Glutamatergic neuron (in vitro differentiated cells): ENCODE results near the gene ASIC4. TPM values are rescaled to one million over a fixed set of nuclear protein-coding genes. Genes with fewer than 3 reads are reported as not detected.

ENCODE experiments used
- DNase-seq: peaks from one replicate; pipeline ENCODE4 v3.0.0; 2022
- H3K27ac Mint-ChIP-seq: one replicate; pipeline ENCODE4 v1.8.0; 2020; ENCODE audit warnings: mild to moderate bottlenecking, mixed read lengths, inconsistent platforms; ENCODE audit not compliant: unreplicated experiment
- H3K27me3 Mint-ChIP-seq: one replicate; pipeline ENCODE4 v1.8.0; 2020; ENCODE audit warnings: mild to moderate bottlenecking, moderate library complexity, mixed read lengths, inconsistent platforms; ENCODE audit not compliant: unreplicated experiment
- H3K36me3 Mint-ChIP-seq: one replicate; pipeline ENCODE4 v1.8.0; 2020; ENCODE audit warnings: mild to moderate bottlenecking, mixed read lengths, inconsistent platforms; ENCODE audit not compliant: unreplicated experiment
- H3K4me1 Mint-ChIP-seq: one replicate; pipeline ENCODE4 v1.8.0; 2020; ENCODE audit warnings: mild to moderate bottlenecking, low read depth, mixed read lengths, inconsistent platforms; ENCODE audit not compliant: unreplicated experiment
- H3K4me3 Mint-ChIP-seq: one replicate; pipeline ENCODE4 v1.8.0; 2020; ENCODE audit warnings: mild to moderate bottlenecking, mixed read lengths, inconsistent platforms; ENCODE audit not compliant: unreplicated experiment
- H3K9me3 Mint-ChIP-seq: one replicate; pipeline ENCODE4 v1.8.0; 2020; ENCODE audit warnings: mild to moderate bottlenecking, moderate library complexity, mixed read lengths, inconsistent platforms; ENCODE audit not compliant: unreplicated experiment
- total RNA-seq: library from RNA; stranded (reverse); fragmentation: NEBNext Ultra II Directional; extraction: Animal tissue kit (Norgen Biotek cat#: 25700); gene quantifications from one replicate; pipeline ENCODE4 v1.2.1, GENCODE V29; 2021; ENCODE audit not compliant: unreplicated experiment
- TF ChIP-seq, protein P1 (sequence below): fragments of 200-600 bp; sonication (generic); IDR thresholded peaks from one replicate; pipeline ENCODE4 v1.5.0; 2021; ENCODE audit not compliant: partially characterized antibody, unreplicated experiment

Gene ASIC4
- total RNA-seq, 1 donor from 2014 or later, result 5.4 TPM

DNA sequence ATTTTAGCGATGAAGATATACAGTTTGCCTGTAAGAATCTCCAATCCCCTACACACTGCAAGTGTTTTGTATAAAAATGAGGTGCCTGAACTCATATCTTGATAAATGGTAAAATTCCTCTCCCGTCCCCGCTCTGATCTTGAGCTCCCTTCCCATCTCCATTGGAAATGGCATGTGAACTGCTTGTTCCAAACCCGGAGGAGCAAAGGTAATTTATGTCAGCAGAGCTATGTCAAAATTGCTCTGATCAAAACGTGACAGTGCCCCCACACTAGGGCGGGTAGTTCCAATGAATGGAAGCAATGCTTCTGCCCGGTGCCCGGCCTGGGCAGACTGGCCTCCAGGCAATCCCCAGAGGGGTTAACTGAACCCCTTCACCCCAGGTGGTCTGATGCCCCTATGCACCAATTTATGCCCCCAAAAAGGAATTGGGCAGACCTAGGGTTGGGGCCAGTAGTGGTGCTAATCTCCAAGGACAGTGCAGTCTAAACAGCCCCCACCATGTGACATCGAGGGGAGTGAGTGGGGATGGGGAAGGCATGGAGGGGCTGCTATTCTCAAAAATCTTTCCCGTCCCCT is 19.2 kb upstream of the ASIC4 start:
- Mint-ChIP-seq H3K4me1 (peaks cover 24% of the 10 kb centered on the region), H3K27ac (no peak overlapping the region), H3K9me3 (peaks cover 11% of the 10 kb centered on the region), H3K27me3 (peaks cover 23% of the 10 kb centered on the region), H3K36me3 (no peaks in the 10 kb centered on the region), H3K4me3 (peak overlapping the region; percentile 21)
- DNase-seq, result no peak
- TF ChIP-seq, protein P1, sequence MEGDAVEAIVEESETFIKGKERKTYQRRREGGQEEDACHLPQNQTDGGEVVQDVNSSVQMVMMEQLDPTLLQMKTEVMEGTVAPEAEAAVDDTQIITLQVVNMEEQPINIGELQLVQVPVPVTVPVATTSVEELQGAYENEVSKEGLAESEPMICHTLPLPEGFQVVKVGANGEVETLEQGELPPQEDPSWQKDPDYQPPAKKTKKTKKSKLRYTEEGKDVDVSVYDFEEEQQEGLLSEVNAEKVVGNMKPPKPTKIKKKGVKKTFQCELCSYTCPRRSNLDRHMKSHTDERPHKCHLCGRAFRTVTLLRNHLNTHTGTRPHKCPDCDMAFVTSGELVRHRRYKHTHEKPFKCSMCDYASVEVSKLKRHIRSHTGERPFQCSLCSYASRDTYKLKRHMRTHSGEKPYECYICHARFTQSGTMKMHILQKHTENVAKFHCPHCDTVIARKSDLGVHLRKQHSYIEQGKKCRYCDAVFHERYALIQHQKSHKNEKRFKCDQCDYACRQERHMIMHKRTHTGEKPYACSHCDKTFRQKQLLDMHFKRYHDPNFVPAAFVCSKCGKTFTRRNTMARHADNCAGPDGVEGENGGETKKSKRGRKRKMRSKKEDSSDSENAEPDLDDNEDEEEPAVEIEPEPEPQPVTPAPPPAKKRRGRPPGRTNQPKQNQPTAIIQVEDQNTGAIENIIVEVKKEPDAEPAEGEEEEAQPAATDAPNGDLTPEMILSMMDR, result peak; percentile 87

DNA sequence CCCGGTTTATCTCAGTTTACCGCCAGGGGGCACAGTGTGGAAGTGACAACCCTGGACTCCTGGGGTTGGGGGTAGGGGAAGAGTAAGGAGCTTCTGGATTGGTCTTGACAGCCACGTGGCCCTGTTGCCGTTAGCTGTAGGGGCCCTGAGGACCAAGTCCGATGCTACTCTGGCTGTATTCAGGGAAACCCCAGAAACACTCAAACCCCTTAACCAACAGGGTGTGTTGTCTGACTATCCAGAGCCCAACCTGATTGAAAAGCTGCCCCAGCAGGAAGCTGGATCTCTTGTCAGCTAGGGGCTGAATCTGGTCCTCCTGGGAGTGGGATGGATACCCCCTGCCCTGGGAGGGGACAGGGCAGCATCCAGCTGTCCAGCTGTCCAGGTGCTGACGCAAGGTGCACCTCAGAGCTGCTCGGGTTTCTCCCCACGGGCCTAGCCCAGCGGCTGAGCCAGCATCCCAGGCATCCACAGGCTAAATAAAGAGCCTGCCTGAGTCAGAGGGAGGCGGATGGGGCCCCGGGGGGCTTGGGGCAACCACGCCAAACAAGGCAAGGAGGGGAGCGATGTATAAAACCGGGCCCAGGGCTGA is 18.7 kb upstream of the ASIC4 start:
- no peak overlapping the region for H3K27ac Mint-ChIP-seq
- no peaks in the 10 kb centered on the region for H3K36me3 Mint-ChIP-seq
- H3K27me3 Mint-ChIP-seq, result peaks cover 23% of the 10 kb centered on the region
- peaks cover 26% of the 10 kb centered on the region for H3K4me1 Mint-ChIP-seq
- no peak overlapping the region for H3K4me3 Mint-ChIP-seq
- H3K9me3 Mint-ChIP-seq, result peaks cover 13% of the 10 kb centered on the region
- TF ChIP-seq, protein P1, result peak; percentile 14
- peak; percentile 75 for DNase-seq

DNA sequence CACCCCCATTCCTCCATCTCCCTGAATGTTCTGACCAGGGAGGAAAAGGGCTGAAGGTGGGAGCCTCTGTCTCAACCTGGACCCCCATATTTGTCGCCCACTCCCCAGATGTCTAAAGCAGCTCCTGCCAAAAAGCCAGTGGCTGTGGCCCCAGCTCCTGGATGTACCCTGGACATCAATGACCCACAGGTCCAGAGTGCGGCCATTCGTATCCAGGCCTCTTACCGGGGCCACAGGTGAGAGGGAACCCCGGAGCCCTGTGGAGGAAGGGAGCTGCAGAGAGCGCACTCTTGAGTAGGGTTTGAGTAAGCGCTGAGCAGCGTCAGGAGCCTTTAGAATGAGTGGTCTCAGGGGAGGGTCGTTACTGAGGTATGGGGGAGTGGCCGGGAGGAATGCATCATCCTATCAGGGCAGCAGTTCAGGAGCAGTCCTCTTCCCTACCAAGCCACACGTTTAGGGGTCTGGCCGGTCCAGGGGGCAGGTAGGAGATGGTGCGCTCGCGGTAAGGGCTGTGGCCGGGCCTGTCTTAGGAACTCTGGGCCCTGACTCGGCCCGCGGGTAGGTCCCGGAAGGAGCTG is 17.9 kb upstream of the ASIC4 start:
- TF ChIP-seq, protein P1, result no peak
- peaks cover 26% of the 10 kb centered on the region for H3K4me1 Mint-ChIP-seq
- peak overlapping the region; percentile 80 for H3K4me3 Mint-ChIP-seq
- peaks cover 13% of the 10 kb centered on the region for H3K9me3 Mint-ChIP-seq
- DNase-seq, result no peak
- peaks cover 23% of the 10 kb centered on the region for H3K27me3 Mint-ChIP-seq
- H3K27ac Mint-ChIP-seq, result no peak overlapping the region
- no peaks in the 10 kb centered on the region for H3K36me3 Mint-ChIP-seq

DNA sequence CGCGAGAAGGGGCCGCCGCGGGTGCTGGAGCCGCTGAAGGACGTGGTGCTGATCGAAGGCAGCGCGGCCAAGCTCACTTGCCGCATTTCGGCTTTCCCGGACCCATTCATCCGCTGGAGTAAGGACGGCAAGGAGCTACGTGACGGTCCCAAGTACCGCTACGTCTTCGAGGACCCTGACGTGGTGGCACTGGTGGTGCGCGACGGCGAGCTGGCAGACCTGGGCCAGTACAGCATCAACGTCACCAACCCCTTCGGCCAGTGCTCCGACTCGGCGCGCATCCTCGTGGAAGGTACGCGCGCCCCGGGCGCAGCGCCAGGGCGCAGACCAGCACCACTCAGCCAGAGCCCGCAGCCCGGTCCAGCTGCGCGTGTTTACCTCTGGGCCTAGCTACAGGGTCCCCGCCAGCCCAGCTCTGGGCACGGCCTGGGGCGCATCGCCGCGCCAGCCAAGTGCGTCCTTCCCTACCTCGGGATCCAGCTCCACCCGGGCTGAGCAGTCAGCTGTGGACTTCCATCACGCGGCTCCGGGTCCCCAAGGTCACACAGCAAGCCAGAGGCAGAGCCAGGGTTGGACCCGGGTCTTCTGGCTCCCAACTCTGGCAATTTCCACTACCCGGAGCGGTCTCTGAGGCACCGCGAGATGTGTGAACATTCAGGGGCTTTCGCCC is 17.3 kb upstream of the ASIC4 start:
- Mint-ChIP-seq H3K4me1 (peaks cover 29% of the 10 kb centered on the region), H3K27ac (no peak overlapping the region), H3K36me3 (no peaks in the 10 kb centered on the region), H3K27me3 (peaks cover 21% of the 10 kb centered on the region), H3K9me3 (peaks cover 13% of the 10 kb centered on the region), H3K4me3 (peak overlapping the region; percentile 90)
- TF ChIP-seq, protein P1, result no peak
- DNase-seq, result no peak
